Measurements from ENCODE around the gene ARID1B. TPM values are rescaled to one million over a fixed set of nuclear protein-coding genes. Genes with fewer than 3 reads are reported as not detected.

Gene ARID1B
- total RNA-seq, 1 donor = 55.0 TPM

GRCh38 chr6:156985309-156985708, 208.1 kb downstream of the ARID1B start:
- TF ChIP-seq, protein P1, sequence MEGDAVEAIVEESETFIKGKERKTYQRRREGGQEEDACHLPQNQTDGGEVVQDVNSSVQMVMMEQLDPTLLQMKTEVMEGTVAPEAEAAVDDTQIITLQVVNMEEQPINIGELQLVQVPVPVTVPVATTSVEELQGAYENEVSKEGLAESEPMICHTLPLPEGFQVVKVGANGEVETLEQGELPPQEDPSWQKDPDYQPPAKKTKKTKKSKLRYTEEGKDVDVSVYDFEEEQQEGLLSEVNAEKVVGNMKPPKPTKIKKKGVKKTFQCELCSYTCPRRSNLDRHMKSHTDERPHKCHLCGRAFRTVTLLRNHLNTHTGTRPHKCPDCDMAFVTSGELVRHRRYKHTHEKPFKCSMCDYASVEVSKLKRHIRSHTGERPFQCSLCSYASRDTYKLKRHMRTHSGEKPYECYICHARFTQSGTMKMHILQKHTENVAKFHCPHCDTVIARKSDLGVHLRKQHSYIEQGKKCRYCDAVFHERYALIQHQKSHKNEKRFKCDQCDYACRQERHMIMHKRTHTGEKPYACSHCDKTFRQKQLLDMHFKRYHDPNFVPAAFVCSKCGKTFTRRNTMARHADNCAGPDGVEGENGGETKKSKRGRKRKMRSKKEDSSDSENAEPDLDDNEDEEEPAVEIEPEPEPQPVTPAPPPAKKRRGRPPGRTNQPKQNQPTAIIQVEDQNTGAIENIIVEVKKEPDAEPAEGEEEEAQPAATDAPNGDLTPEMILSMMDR (IDR thresholded peaks at IDR 0.05; ENCODE audit: extremely low read depth, low read depth, low read length) = no peak
- H4K20me1 ChIP-seq (ENCODE audit: insufficient read depth, low read length) = peaks cover 39% of the 10 kb centered on the region

DNA sequence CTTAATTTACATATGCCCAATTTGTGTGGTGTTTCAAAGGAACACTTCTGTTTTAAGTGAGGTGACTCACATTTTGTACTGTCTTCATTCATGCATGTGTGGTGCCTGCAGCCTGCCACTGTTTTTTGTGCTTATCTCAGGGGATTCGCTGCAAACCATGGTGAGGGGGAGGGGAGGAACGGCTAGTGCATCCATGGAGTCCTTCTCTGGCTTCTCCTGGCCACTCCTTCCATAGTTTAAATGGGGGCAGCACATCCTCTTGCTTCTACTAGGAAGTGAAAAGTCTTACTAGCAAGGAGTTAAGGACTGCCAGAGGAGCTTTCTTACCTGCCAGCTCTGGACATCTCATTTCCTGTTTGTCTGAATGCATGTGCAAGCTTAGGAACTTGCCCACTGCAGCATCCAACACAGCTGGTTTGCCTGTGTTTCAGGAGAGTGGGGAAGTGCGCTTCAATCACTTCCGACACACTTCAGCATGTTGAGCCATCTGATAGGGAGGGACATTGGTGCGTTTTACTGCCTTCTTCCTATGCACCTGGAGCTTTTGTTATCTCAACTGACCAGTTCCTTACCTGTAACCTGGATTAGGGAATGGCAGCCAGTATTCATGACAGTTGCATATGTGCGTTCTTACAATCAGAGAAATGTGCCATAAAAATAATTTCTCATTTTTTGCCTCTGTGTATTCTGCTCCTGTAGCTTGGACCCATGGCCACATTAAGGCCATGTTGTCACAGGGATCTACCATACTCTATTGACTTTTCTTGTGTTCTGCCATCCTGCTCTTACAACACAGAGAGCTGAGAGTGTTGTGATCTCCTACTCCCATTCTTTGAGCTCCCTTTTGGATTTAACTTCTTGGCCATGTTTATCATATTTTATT, 211.3 kb downstream of the ARID1B start:
- Histone ChIP-seq H3K79me2 (ENCODE audit: insufficient read depth, low read length) (peaks cover 90% of the 10 kb centered on the region), H3K4me2 (ENCODE audit: insufficient read depth, low read length) (no peak overlapping the region), H2AFZ (ENCODE audit: low read length) (no peak overlapping the region)

More at GRCh38 chr6:156985309-156985708, 208.1 kb downstream of the ARID1B start:
- Histone ChIP-seq H3K4me3 (ENCODE audit: insufficient read depth, low read length) (no peak overlapping the region), H3K27ac (ENCODE audit: low read depth, low read length) (no peak overlapping the region), H3K9me3 (ENCODE audit: low read depth, low read length) (no peaks in the 10 kb centered on the region), H3K79me2 (ENCODE audit: insufficient read depth, low read length) (peaks cover 95% of the 10 kb centered on the region), H2AFZ (ENCODE audit: low read length) (no peak overlapping the region), H3K27me3 (ENCODE audit: insufficient read depth, low read length) (no peaks in the 10 kb centered on the region), H3K36me3 (ENCODE audit: insufficient read depth, low read length) (no peaks in the 10 kb centered on the region), H3K4me1 (ENCODE audit: insufficient read depth, low read length) (peaks cover 9% of the 10 kb centered on the region), H3K4me2 (ENCODE audit: insufficient read depth, low read length) (no peak overlapping the region)
- no peak for DNase-seq (ENCODE audit: insufficient read length, low spot score, missing footprints)

GRCh38 chr6:156989159-156989806, 212.1 kb downstream of the ARID1B start:
- Histone ChIP-seq H4K20me1 (ENCODE audit: insufficient read depth, low read length) (peaks cover 35% of the 10 kb centered on the region), H3K9me3 (ENCODE audit: low read depth, low read length) (no peaks in the 10 kb centered on the region), H2AFZ (ENCODE audit: low read length) (no peak overlapping the region), H3K36me3 (ENCODE audit: insufficient read depth, low read length) (no peaks in the 10 kb centered on the region), H3K27ac (ENCODE audit: low read depth, low read length) (no peak overlapping the region), H3K4me3 (ENCODE audit: insufficient read depth, low read length) (no peak overlapping the region), H3K27me3 (ENCODE audit: insufficient read depth, low read length) (no peaks in the 10 kb centered on the region), H3K4me2 (ENCODE audit: insufficient read depth, low read length) (no peak overlapping the region), H3K79me2 (ENCODE audit: insufficient read depth, low read length) (peaks cover 89% of the 10 kb centered on the region), H3K4me1 (ENCODE audit: insufficient read depth, low read length) (peaks cover 24% of the 10 kb centered on the region)
- TF ChIP-seq, protein P1 (IDR thresholded peaks at IDR 0.05; ENCODE audit: extremely low read depth, low read depth, low read length) = no peak
- no peak for DNase-seq (ENCODE audit: insufficient read length, low spot score, missing footprints)

More for the DNA sequence above, 211.3 kb downstream of the ARID1B start:
- Histone ChIP-seq H3K36me3 (ENCODE audit: insufficient read depth, low read length) (no peaks in the 10 kb centered on the region), H3K4me1 (ENCODE audit: insufficient read depth, low read length) (peaks cover 24% of the 10 kb centered on the region), H4K20me1 (ENCODE audit: insufficient read depth, low read length) (peaks cover 39% of the 10 kb centered on the region), H3K4me3 (ENCODE audit: insufficient read depth, low read length) (no peak overlapping the region), H3K27ac (ENCODE audit: low read depth, low read length) (no peak overlapping the region), H3K9me3 (ENCODE audit: low read depth, low read length) (no peaks in the 10 kb centered on the region), H3K27me3 (ENCODE audit: insufficient read depth, low read length) (no peaks in the 10 kb centered on the region)
- TF ChIP-seq, protein P1 (IDR thresholded peaks at IDR 0.05; ENCODE audit: extremely low read depth, low read depth, low read length) = no peak
- no peak for DNase-seq (ENCODE audit: insufficient read length, low spot score, missing footprints)
